GM19043 (cell line): ENCODE data around the gene KRT6C.

ENCODE experiments used
- ATAC-seq: cut with Tn5 transposase; IDR thresholded peaks from one replicate; pipeline ENCODE4 v1.9.1; 2021; ENCODE audit warnings: low read depth; ENCODE audit not compliant: unreplicated experiment

KRT6C gene

DNA sequence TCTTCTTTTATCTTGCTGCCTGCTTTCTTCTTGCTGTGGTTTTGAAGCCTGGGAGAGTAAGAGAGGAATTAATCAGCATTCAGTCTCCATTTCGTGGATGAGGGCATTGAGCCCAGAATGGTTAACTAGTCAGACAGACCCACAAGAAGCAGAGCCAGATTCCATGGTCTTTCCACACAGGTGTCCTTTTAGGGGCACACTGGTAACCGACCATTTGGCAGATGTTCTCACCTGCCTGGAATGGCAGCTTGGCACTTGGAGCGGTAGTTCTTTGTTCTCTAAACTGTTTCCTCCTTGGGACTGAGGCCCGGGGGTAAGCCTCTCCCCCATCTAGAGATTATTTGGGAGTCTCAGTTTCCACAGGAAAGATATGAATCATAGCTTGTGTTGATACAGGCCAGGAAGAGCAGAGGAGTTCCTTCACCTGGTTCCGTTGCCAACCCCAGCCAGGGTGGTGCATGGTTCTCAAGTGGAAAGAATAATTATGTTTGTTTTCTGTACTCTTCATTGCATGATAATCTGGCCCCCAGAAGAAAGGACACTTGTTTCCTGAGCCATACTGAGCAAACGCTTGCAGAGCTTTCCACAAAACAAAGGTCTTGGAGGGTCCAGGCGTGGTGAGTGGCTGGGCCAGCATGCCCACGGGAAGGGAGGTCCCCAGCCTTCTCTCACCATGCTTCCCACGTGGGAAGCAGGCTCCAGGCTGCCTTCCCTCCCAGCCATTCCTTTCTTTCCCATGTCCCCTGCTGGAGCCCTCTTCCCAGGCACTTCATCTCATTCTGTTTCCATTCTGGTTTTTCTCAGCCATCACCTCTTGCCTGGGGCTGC lies 37.4 kb downstream of the KRT6C start:
- ATAC-seq: no peak

DNA sequence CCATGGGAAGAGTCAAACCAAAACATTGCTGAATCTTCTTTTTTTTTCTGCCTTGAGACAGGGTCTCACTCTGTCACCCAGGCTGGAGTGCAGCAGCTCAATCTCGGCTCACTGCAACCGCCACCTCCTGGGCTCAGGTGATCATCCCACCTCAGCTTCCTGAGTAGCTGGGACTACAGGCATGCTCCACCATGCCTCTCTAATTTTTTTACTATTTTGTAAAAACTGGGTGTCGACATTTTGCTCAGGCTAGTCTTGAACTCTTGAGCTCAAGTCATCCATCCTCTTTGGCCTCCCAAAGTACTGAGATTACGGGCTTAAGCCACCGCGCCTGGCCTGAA lies 38.0 kb downstream of the KRT6C start:
- ATAC-seq: no peak

DNA sequence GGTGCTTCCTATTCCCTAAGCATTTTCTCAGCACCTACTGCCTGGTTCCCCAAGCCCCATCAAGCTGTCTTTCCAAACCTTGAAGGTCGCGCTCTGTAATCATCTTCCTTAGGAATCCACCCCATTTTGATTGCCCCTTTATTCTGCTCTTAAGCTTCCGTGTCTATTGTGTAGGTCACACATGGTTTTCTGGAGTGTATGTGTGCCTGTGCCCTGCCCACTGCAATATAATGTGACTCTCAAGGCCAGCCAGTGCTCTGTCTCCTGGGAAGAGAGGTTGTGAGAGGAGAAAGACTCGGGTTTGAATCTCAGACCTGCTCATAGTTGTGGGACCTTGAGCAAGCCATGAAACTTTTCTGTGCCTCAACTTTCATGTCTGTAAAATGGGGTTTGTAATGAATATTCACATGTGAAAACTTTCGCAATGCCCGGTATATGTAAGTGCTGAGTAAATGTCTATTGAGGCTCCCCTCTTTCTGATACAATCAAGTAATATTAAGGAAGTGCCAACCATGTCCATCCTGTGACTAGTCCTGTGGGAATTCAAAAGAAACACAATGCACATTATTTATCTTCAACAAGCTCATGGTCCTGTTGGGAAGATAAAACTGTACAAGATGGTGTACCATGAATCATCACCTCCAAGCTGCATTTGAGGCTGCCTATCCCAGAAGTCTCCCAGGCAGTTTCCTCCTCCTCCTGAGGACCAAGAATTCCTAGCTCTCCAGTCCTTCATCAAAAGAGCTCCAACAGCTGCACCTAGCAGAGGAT lies 38.7 kb downstream of the KRT6C start:
- ATAC-seq: no peak

- ATAC-seq: no peak
These were observed 39.4 kb downstream of the KRT6C start, which contains the start of gene KRT75 for GRCh38 chr12:52434081-52434733. Gene KRT75 (minus strand): TSS chr12:52434371. CDS start chr12:52434304, 67 bp downstream.

- no peak for ATAC-seq
These were observed 40.0 kb downstream of the KRT6C start for GRCh38 chr12:52433501-52434080.

DNA sequence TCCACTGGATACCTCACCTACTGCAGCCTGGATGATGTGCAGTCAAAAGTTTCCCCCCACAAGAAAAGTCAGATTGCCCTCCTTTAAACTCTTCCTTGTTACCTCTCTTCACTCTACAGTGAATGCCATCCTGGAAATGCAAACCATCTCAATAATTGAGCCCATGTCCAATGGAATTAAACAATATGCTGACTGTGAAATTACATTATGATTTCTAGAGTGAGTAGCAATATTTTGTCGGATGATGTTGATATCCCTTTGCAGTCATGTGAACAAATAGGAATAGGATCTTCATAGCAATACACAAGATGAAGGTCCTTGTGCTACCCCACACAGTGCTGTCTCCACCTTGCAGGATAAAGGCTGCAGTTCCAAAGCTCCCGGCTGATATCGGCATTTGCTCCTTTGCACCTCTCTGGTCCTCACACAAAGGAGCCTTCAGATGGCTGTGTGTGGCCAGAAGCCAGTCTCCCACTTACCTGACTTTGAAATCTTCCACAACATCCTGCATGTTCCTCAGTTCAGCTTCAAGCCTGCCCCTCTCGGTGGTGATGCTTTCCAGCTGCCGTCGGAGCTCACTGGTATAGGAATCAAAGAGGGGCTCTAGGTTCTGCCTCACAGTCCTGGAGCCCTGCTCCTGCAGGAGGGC lies 40.9 kb downstream of the KRT6C start:
- ATAC-seq: no peak

GRCh38 chr12:52428121-52428520 lies 45.5 kb downstream of the KRT6C start:
- no peak for ATAC-seq

GRCh38 chr12:52427083-52427482 lies 46.5 kb downstream of the KRT6C start:
- no peak for ATAC-seq

DNA sequence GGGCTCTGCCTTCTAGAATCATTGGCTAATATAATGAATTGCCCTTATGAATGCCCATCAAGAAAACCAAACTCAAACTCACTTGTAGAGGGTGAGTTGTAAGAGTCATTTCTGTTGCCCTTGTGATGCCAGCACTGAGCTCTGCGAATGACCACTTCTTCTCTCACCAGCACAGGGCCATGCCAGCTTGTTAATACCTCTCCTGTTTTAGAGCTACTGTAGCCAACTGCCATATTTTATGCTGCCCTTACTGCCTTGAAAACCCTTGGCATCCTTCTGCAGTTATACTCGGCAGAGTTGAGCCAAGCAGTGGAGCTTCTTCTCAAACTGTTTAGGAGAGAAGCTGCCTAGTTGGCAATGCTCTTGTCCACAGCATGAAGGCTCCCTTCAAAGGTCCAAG lies 47.6 kb downstream of the KRT6C start:
- no peak for ATAC-seq

- ATAC-seq: no peak
These were observed 48.1 kb downstream of the KRT6C start for GRCh38 chr12:52425466-52425865.

DNA sequence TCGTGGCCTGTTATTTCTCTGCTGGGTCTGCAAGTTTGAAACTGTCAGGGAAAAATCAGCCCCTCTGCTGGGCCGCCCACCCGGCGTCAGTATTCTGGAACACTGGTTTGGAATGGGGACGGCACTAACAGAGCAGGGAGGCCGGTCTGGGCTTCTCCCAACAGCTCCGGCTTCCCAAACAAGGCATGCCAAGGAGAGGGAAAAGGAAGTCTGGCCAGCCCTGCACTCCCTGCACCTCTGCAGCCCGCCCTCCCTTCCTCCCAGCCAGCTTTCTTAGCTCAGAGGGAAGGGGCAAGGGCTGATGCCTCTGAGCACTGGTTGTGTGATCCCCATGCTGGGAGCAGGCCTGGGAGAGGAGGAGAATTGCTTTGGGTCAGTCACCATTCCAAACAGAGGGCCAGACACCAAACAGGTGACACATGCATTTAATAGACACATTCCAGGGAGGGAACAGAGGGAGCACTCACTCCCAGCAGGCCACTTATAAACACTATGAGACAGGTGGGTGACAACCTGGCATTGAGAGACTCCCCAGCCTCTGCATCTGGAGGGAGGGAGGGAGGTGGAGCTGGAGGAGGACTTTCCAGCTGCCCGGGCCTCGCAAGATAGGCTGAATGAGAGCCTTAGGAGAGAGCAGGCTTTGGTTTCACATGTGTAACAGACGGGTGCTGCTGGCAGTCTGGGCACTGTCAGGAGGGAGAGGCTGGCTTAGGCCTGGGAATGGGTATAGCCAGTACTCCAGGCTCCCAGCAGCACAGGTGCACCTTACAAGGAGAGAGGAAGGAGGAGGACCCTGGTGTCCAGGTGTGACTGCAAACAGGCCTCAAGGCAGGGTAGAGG lies 49.7 kb downstream of the KRT6C start:
- ATAC-seq: no peak

DNA sequence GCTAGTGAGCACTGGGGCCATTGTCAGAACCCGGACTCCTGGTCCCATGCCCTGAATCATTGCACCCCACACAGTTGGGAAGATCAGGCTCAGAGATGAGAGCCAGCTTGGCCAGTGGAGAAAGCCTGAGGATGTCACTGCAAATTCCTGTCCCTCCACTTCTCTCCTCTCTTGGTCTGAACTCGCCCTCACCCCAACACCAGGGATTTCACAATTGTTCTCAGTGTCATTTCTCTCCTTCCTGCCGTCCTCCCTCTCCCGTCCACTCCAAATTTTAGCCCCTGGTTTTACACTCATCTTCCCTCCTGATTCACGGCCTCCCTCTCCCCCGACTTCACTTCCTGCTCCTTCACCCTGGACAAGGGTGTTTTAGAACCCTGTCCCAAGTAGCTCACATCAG lies 50.6 kb downstream of the KRT6C start:
- no peak for ATAC-seq

- ATAC-seq: no peak
These were observed 53.9 kb downstream of the KRT6C start for GRCh38 chr12:52419656-52420055.

GRCh38 chr12:52418576-52419110 lies 55.0 kb downstream of the KRT6C start:
- ATAC-seq: no peak
